Measurements from ENCODE around the gene HOXC9. TPM values are rescaled to one million over a fixed set of nuclear protein-coding genes. Genes with fewer than 3 reads are reported as not detected.

HOXC9 gene
- total and polyA plus RNA-seq, 9 of the 15 experiments (the other 6 are each of a cell fraction or from before 2014, with no cell fraction given), result 1.1 to 10.5 (median 9.3) TPM

DNA sequence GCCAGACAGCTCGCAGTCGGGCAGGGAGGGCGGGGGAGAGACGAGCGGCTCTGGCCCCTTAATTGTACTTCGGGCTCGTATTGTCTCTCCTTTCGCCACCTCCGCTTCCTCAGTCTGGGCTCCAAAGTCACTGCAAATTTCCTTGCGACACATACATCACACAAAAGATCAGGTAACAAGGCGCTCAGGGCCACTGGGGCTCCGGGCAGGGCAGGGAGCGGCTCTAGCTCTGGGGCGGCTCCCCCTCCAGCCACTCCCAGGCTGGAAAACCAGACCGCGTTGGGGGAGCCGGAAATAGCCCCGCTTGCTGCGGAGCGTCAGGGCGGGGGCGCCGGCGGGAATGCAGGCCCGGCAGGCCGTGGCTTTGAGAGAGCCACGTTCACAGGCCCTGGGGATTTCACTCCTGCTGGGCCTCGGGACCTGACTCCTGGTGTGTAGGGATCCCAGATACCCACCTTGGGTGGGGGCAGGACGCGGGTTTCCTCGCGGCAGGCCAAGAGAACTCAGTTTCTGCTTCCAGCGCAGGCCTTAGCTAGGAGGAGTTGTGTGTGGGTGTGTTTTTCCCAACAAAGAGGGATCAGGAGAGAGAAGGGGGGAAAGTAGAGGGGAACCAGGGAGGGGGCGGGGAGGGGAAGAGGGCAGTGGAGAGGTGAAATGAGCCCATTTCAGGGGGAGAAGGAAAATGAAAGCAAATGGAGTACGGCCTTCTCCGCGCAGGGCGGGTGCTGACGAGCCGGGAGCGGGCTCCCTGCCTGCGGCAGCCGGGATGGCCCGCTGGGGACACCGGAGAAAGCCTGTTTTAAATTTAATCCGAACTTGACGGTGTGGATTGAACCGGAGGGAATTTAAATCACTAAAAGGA is 4.4 kb upstream of the HOXC9 start (continued):
- TF ChIP-seq ZNF311 (CRISPR knock-in tag; IDR thresholded peaks at IDR 0.05), result no peak
- no peak for TF ChIP-seq ZFP1 (CRISPR knock-in tag; IDR thresholded peaks at IDR 0.05)
- TF ChIP-seq SRSF1 (IDR thresholded peaks at IDR 0.05; ENCODE audit: low read depth, low read length), result no peak
- no peak for TF ChIP-seq ZSCAN32 (CRISPR knock-in tag; IDR thresholded peaks at IDR 0.05)
- TF ChIP-seq, protein P1, sequence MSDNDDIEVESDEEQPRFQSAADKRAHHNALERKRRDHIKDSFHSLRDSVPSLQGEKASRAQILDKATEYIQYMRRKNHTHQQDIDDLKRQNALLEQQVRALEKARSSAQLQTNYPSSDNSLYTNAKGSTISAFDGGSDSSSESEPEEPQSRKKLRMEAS (CRISPR knock-in tag; IDR thresholded peaks at IDR 0.05), result peak; percentile 41; the same call in 1 of the 2 replicates
- TF ChIP-seq PCBP1 (IDR thresholded peaks at IDR 0.05; ENCODE audit: low read depth, low read length, poor library complexity, severe bottlenecking), result no peak
- TF ChIP-seq, protein P2, sequence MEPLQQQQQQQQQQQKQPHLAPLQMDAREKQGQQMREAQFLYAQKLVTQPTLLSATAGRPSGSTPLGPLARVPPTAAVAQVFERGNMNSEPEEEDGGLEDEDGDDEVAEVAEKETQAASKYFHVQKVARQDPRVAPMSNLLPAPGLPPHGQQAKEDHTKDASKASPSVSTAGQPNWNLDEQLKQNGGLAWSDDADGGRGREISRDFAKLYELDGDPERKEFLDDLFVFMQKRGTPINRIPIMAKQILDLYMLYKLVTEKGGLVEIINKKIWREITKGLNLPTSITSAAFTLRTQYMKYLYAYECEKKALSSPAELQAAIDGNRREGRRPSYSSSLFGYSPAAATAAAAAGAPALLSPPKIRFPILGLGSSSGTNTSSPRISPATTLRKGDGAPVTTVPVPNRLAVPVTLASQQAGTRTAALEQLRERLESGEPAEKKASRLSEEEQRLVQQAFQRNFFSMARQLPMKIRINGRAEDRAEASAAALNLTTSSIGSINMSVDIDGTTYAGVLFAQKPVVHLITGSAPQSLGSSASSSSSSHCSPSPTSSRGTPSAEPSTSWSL (CRISPR knock-in tag; IDR thresholded peaks at IDR 0.05; ENCODE audit: borderline replicate concordance), result no peak
- TF ChIP-seq FOS (IDR thresholded peaks at IDR 0.05; ENCODE audit: extremely low read depth, insufficient read length), result no peak
- TF ChIP-seq ETV1 (tag; conservative IDR thresholded peaks at IDR 0.05; ENCODE audit: low read depth), result peak; percentile 89
- TF ChIP-seq ZNF316 (IDR thresholded peaks at IDR 0.05), result no peak
- no peak for TF ChIP-seq ZNF445 (CRISPR knock-in tag; IDR thresholded peaks at IDR 0.05; ENCODE audit: low read depth)
- 0 out of 2 replicates have a peak, but pooled peaks have one; percentile 19 for TF ChIP-seq SIN3B (IDR thresholded peaks at IDR 0.05; ENCODE audit: low read depth)
- no peak for TF ChIP-seq NEUROD1 (IDR thresholded peaks at IDR 0.05; ENCODE audit: borderline replicate concordance, low read depth, low read length, partially characterized antibody)
- 0 out of 2 replicates have a peak, but pooled peaks have one; percentile 33 for TF ChIP-seq ARID1B (IDR thresholded peaks at IDR 0.05)
- no peak for TF ChIP-seq SRSF7 (optimal IDR thresholded peaks at IDR 0.05; ENCODE audit: low read depth, low read length)
- no peak for TF ChIP-seq LEF1 (IDR thresholded peaks at IDR 0.05)
- TF ChIP-seq RNF2 (IDR thresholded peaks at IDR 0.05), result 0 out of 2 replicates have a peak, but pooled peaks have one; percentile 24
- no peak; the same call in none of the 2 replicates for TF ChIP-seq ATF7 (IDR thresholded peaks at IDR 0.05)
- no peak for TF ChIP-seq RBM39 (optimal IDR thresholded peaks at IDR 0.05; ENCODE audit: low read depth, low read length)
- TF ChIP-seq, protein P3, sequence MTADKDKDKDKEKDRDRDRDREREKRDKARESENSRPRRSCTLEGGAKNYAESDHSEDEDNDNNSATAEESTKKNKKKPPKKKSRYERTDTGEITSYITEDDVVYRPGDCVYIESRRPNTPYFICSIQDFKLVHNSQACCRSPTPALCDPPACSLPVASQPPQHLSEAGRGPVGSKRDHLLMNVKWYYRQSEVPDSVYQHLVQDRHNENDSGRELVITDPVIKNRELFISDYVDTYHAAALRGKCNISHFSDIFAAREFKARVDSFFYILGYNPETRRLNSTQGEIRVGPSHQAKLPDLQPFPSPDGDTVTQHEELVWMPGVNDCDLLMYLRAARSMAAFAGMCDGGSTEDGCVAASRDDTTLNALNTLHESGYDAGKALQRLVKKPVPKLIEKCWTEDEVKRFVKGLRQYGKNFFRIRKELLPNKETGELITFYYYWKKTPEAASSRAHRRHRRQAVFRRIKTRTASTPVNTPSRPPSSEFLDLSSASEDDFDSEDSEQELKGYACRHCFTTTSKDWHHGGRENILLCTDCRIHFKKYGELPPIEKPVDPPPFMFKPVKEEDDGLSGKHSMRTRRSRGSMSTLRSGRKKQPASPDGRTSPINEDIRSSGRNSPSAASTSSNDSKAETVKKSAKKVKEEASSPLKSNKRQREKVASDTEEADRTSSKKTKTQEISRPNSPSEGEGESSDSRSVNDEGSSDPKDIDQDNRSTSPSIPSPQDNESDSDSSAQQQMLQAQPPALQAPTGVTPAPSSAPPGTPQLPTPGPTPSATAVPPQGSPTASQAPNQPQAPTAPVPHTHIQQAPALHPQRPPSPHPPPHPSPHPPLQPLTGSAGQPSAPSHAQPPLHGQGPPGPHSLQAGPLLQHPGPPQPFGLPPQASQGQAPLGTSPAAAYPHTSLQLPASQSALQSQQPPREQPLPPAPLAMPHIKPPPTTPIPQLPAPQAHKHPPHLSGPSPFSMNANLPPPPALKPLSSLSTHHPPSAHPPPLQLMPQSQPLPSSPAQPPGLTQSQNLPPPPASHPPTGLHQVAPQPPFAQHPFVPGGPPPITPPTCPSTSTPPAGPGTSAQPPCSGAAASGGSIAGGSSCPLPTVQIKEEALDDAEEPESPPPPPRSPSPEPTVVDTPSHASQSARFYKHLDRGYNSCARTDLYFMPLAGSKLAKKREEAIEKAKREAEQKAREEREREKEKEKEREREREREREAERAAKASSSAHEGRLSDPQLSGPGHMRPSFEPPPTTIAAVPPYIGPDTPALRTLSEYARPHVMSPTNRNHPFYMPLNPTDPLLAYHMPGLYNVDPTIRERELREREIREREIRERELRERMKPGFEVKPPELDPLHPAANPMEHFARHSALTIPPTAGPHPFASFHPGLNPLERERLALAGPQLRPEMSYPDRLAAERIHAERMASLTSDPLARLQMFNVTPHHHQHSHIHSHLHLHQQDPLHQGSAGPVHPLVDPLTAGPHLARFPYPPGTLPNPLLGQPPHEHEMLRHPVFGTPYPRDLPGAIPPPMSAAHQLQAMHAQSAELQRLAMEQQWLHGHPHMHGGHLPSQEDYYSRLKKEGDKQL (CRISPR knock-in tag; IDR thresholded peaks at IDR 0.05; ENCODE audit: borderline replicate concordance), result no peak
- TF ChIP-seq MYC (IDR thresholded peaks at IDR 0.05; ENCODE audit: low read depth, low read length), result peak; percentile 64; the same call in 1 of the 2 replicates
- no peak for TF ChIP-seq MYC (CRISPR knock-in tag; IDR thresholded peaks at IDR 0.05; ENCODE audit: borderline replicate concordance, low read depth)
